Lower leg skin (tissue), 3 donors: ENCODE measurements around the gene LCN15.
"Not testable (repeated sequence)": the region's sequence is repeated elsewhere in the genome, so short reads cannot be mapped to it uniquely, and the experiment has no call there.

Experiments used
- CTCF ChIP-seq, 3 donors: fragments of 450-650 bp; IDR thresholded peaks; one replicate each; pipeline ENCODE4 v1.5.1; 2016; ENCODE audit warnings: antibody characterized with exemption in 3 of 3, mild to moderate bottlenecking in 3 of 3, moderate library complexity in 2 of 3
- POLR2A ChIP-seq, 2 donors: fragments of 450-650 bp; IDR thresholded peaks; one replicate each; pipeline ENCODE4 v1.6.1; 2016 to 2017; ENCODE audit warnings: antibody characterized with exemption in 2 of 2, mild to moderate bottlenecking in 1 of 2, moderate library complexity in 1 of 2

- not testable (repeated sequence) for TF ChIP-seq POLR2A, CTCF (IDR thresholded peaks at IDR 0.05)
These were observed 53.1 kb downstream of the LCN15 start for GRCh38 chr9:136711219-136711648.
